ENCODE measurements around the gene C16orf86.
A peak's percentile ranks its signal among the peaks of the same experiment; 100 is the strongest.
"Not testable (repeated sequence)": the region's sequence is repeated elsewhere in the genome, so short reads cannot be mapped to it uniquely, and the experiment has no call there.

The C16orf86 gene

DNA sequence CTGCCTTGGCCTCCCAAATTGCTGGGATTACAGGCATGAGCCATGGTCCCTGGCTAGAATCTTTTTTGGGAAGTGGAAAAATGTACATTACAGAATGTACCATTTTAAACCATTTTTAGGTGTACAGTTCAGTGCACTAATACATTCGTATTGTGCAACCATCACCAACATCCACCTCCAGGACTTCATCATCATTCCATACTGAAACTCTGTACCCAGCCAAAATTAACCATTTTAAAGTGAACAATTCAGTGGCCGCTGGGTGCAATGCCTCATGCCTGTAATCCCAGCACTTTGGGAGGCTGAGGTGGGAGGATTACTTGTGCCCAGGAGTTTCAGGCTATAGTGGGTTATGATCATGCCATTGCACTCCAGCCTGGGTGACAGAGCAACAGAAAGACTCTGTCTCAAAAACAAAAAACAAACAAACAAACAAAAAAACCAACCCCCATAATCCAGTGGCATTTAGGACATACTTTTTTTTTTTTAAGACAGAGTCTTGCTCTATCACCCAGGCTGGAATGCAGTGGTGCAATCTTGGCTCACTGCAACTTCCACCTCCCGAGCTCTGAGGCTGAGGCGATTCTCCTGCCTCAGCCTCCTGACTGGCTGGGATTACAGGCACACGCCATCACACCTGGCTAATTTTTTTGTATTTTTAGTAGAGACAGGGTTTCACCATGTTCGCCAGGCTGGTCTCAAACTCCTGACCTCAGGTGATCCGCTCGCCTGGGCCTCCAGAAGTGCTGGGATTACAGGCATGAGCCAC lies 27.1 kb downstream of the C16orf86 start:
- DNase-seq (ENCODE audit: low spot score): not testable (repeated sequence)

DNA sequence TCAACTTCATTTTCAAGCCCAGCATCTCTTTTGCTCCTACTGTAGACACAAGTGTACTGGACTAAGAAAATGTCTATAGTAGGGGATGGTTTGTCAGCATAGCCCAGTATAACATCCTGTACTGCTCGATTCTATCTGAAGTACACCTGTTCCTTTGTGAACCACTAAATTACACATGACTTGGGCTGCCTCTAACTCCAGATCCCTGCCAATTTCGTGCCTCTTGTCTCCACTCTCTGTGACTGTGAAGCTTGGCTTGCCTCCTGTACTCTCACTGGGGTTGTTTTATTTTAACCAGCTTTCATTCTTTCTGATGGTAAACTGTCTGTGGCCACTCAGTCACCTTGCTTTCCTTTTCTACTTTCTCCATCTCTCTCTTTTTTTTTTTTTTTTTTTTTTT lies 28.0 kb downstream of the C16orf86 start:
- no peak for DNase-seq (ENCODE audit: low spot score)

DNA sequence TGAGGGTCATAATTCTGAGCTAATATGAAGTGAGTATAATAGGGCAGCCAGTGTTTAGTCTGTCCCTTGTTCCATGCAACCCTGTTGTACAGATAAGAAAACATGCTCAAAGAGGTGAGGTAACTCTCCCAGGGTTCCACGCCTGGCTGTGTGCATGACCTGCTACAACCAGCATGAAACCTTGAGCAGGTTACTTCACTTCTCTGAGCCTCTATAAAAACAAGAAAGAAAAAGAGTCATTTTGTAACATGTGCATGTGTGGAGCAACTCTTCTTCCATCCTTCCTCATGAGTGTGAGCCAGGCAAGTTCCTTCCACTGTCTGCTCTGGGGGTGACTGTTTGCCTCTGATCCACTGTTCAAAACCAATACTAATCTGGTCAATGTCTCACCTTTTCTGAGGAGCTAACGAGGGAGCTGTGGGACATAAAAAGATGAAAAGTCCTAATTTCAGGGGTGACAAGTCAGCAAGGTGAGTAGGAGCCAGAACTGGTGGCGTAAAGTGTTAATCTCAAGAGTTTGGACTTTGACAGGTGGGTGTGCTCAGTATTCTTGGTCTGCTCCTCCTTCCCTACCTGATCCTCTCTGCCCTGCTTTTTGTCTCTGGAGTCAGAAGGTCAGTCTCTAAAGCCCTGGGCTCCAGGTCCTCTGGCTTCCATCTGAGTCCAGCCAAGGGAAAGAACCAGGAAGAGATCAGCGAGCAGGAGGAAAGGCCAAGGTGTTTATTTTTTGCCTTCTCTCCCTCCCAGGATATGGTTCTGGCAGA lies 31.0 kb downstream of the C16orf86 start:
- DNase-seq (ENCODE audit: low spot score): no peak

DNA sequence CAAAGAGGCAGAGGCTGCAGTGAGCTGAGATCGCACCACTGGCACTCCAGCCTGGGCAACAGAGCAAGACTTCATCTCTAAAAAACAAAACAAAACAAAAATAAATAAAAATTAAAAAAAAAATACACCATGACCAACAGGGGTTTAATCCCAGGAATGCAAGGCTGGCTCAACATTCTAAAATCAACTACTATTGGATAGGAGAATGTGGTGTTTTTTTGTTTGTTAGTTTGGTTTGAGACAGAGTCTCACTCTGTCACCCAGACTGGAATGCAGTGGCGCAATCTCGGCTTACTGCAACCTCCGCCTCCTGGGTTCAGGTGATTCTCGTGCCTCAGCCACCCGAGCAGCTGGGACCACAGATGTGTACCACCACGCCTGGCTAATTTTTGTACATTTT lies 32.7 kb downstream of the C16orf86 start:
- DNase-seq (ENCODE audit: low spot score): no peak

DNA sequence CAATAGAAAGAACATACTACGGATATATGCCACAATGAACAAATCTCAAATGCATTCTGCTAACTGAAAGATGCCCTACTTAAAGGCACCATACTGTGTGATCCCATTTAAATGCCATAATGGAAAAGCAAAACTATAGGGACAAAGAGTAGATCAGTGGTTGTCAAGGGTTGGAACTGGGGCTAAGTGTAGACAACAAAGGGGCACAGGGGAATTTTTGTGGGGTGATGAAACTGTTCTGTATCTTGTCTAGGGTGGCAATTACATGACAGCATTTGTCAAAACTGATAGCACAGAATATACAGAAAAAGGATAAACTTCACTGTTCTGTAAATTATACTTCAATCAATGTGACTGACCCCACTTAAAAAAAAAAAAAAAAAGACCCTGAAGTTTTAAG lies 34.8 kb downstream of the C16orf86 start:
- DNase-seq (ENCODE audit: low spot score): no peak

DNA sequence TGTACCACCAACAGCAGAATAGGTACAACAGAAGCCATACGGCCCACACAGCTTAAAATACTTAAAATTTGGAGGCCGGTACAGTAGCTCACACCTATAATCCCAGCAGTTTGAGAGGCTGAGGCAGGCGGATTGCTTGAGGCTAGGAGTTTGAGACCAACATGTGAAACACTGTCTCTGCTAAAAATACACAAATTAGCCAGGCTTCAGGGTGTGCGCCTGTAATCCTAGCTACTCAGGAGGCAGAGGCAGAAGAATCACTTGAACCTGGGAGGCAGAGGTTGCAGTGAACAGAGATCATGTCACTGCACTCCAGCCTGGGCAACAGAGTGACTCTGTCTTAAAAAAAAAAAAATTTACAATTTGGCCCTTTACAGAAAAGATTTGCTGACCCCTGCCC lies 35.5 kb downstream of the C16orf86 start:
- no peak for DNase-seq (ENCODE audit: low spot score)

DNA sequence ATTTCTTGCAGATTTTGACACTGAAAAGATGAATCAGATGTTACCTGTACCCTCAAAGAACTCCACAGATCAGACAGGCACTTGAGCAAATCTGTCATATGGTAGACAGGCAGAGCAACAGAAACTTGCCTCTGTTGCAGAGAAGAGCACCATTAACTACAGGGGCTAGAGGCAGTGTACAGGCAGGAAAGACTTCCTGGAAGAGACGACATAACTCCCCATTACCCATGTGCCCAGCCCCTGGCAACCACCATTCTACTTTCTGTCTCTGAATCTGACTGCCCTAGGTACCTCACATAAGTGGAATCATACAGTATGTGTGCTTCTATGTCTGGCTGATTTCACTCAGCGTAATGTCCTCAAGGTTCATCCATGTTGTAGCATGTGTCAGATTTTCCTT lies 37.0 kb downstream of the C16orf86 start:
- peak; percentile 17 for DNase-seq (ENCODE audit: low spot score)

DNA sequence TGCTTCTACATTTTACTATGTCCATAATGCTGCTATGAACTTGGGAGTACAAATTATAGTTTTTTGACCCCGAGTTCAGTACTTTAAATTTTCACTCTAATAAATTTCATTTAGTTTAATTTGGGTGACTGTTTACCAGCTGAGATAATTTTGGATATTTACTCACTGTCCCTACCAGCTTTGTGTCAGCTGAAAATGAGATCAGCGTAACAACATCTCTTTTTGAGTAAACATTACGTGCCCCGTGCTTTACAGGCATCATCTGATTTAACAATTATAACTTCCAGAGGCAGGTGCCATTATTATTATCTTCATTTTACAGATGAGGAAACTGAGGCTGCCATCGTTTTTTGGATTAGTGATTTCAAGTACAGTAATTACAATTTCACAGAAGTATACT lies 37.5 kb downstream of the C16orf86 start:
- no peak for DNase-seq (ENCODE audit: low spot score)

DNA sequence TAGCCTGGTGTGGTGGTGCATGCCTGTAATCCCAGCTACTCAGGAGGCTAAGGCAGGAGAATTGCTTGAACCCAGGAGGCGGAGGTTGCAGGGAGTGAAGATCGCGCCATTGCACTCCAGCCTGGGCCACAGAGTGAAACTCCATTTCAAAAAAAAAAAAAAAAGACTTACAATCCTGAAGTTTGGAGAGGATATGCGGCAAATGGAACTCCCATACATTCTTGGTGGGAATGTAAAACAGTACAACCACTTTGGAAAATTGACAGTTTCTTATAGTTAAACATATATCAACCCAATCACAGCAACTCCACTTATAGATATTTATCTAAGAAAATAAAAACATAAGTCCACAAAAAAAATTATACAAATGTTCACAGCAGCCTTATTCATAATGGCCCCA lies 40.6 kb downstream of the C16orf86 start:
- no peak for DNase-seq (ENCODE audit: low spot score)

DNA sequence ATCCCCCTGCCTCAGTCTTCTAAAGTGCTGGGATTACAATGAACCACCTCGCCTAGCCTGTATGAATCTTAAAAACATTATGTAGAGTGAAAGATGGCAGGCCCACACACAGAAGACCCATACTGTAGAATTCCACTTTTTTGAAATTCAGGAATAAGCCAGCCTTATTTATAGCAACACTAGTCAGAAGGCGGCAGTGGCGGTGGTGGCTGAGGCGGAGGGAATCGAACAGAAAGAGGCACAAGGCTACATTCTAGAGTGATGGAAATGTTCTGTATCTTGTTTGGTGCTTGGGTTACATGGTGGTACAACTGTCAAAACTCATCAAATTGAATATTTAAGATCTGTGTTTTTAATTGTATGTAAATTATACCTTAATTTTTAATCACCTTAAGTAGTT lies 41.2 kb downstream of the C16orf86 start:
- no peak for DNase-seq (ENCODE audit: low spot score)

DNA sequence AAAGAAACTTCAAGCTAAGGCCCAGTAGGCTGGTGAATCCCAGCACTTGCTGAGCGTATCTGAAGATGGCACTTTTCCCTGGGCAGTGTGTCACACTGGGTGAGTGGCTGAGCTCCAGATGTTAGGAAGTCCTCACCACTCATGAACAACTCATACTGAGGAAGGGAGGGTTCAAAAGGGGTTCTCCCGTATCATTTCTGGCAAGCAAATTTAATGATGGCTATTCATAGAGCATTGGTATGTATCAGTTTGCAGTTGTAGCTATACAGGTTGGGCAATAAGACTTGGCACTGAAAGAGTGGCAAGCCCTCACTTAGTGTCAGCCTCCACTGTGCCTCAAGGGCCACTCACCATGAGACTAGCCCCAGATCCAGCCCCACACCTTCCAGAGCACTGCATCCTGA lies 41.8 kb downstream of the C16orf86 start:
- DNase-seq (ENCODE audit: low spot score): no peak

DNA sequence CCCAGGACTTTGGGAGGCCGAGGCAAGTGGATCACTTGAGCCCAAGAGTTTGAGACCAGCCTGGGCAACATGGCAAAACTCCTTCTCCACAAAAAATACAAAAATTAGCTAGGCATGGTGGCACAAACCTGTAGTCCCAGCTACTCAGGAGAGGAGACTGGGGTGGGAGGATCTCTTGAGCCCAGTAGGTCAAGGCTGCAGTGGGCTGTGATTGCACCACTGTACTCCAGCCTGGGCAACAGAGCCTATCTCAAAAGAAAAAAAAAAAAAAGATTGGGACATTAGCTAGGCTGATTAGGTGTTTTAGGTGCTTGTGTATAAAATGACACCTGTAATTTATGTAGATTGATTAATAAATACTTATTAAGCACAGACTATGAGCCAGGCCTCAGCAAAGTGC lies 42.4 kb downstream of the C16orf86 start:
- DNase-seq (ENCODE audit: low spot score): no peak

DNA sequence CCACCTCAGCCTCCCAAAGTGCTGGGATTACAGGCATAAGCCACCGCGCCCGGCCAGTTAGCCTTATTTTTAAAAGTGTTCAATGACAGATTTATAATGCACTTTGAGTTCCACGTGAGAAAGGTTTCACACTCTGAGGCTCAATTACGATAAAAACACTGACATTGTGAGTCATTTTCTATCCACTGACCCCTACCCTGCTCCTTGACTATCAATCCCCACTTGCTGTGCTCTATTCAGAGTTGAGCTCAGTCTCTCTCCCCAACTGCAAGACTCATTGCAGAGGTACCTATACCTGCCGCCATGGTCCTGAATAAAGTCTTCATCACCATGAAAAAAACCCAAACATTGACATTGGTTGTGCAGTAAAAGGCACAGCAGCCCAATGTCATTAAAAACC lies 44.0 kb downstream of the C16orf86 start:
- no peak for DNase-seq (ENCODE audit: low spot score)

DNA sequence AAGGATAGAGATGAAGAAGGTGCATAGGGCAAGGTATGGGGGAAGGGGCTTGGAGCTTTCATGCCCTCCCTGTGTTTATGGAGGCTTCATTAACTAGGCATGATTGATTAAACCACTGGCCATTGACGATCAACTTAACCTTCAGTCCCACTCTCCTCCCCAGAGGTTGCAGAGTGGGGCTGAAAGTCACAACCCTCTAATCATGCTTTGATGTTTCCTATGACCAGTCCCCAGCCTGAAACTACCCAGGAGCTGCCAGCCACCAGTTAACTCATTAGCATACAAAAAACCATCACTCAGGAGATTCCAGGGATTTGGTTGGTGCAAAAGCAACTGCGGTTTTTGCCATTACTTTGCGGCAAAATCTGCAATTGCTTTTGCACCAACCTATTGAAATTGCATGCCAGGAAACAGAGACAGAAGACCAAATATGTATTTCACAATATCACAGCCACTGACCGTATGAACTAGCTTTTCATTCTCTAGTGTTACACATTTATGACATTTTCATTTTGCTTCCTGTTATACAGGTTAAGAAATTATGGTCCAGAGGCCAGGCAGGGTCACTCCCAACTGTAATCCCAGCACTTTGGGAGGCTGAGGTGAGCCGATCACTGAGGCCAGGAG lies 47.1 kb downstream of the C16orf86 start:
- no peak for DNase-seq (ENCODE audit: low spot score)

DNA sequence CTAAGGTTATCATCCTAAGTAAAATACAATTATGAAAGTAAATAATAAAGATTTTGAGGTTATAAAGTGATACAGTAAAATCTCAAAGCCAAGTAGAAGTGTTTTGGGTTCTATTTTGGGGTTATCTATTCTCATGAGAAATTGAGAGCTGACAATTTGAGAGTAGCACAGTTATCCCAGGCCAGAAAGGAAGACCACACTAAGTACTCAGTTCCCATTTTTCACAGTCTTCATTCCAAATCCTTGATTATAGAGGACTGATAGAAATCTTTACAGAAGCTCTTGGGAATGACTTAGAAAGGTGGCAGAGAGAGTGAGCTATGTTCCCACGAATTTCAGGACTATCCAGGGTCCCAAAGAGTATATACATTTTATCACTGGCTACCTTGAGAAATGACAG lies 47.9 kb downstream of the C16orf86 start:
- DNase-seq (ENCODE audit: low spot score): no peak

DNA sequence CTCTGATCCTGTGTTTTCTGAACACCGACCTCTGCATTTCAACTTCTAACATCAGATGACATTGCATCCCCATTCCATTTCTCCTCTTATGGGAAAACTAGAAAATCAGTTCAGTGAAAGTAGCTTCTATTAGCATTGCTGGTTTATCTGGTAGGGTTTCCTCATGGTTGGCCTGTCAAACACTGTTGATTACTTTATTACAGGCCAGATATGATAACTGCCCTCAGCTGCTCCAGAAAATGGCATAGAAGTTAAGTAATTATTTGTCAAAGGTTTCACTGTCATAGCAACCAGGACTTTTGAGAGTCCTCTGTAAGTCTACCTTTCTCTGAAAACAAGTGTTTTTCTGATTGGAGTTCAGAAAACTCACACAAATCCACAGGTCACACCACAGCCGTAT lies 49.5 kb downstream of the C16orf86 start:
- no peak for DNase-seq (ENCODE audit: low spot score)
